ENCODE results near the gene ZDHHC6.
"Not testable (repeated sequence)": the region's sequence is repeated elsewhere in the genome, so short reads cannot be mapped to it uniquely, and the experiment has no call there.

The ZDHHC6 gene, protein sequence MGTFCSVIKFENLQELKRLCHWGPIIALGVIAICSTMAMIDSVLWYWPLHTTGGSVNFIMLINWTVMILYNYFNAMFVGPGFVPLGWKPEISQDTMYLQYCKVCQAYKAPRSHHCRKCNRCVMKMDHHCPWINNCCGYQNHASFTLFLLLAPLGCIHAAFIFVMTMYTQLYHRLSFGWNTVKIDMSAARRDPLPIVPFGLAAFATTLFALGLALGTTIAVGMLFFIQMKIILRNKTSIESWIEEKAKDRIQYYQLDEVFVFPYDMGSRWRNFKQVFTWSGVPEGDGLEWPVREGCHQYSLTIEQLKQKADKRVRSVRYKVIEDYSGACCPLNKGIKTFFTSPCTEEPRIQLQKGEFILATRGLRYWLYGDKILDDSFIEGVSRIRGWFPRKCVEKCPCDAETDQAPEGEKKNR

DNA sequence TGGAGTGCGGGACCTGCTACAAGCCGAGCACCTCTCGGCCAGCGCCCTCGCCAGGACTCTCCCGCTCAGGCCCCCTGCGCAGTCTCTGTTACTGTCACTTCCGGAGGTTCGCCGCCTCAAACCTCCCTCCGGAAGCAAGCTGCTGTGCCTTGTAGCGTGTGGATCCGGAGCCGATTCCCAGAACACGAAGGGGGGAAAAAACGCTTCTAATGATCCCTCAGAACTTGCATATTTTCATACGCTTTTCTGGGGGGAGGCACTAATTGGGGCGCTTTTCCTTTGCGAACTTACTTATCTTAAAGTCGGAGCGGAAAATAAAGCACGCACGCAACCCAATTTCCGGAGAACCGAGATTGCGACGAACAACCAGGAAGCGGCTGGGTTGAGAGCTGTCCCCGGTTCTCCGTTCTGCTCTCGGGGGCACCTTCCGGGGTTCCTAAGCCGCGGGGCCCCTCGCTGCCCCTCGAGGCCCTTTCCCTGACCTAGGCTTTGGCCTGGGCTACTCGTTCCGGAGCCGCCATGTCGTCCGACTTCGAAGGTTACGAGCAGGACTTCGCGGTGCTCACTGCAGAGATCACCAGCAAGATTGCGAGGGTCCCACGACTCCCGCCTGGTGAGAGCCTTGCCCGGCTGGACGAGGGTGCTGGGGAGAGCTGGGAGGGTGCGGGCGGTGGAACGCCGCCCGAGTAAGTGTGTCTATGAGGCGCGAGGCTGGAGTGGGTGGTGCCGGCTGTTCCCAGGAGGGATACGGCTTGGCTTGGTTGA is at the start of gene ZDHHC6, which contains the start of gene VTI1A:
ZDHHC6 (minus strand) TSS at position 60 of the 765 bp plus-strand sequence. CDS start 1,478 bp downstream, outside the sequence.
VTI1A (plus strand) TSS at position 361 of the 765 bp plus-strand sequence; CDS start at position 520, 159 bp downstream.
- peak; percentile 91 for DNase-seq (ENCODE audit: low spot score)

DNA sequence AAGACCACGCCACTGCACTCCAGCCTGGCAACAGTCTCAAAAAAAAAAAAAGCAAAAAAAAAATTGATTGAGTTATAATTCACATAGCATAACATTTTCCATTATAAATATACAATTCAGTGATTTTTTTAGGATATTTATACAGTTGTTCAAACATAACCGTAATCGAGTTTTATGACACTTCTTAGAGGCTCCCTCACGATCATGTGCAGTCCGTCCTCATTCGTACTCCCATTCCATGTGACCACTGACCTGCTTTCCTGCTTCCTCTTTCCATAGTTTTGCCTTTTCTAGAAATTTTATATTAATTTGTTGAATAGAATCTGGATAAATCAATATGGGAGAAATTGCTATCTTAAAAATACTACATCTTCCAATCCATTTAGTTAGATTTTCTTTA is 46.0 kb upstream of the ZDHHC6 start:
- no peak for DNase-seq (ENCODE audit: low spot score)

- peak; percentile 9 for DNase-seq (ENCODE audit: low spot score)
Measured at GRCh38 chr10:112491144-112491543, 44.4 kb upstream of the ZDHHC6 start.

DNA sequence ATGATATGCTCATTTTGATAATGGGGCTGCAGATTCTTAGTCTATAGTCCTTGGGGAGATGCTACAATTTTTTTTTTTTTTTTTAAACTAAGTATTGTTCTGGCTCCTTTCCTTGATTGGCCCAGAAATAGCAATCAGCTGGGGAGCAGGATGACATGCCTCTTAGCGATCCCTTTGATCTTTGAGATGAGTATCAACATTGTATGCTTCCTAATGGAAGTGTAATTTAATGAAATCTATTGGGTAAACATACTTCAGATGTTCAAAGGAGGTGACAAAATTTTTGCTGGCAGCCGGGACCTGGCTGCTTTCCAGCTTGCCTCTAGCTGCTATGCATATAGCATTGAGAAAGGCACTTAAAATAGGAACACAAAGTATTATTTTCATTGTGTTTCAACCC is 43.8 kb upstream of the ZDHHC6 start:
- no peak for DNase-seq (ENCODE audit: low spot score)

GRCh38 chr10:112487964-112488363 is 41.2 kb upstream of the ZDHHC6 start:
- no peak for DNase-seq (ENCODE audit: low spot score)

DNA sequence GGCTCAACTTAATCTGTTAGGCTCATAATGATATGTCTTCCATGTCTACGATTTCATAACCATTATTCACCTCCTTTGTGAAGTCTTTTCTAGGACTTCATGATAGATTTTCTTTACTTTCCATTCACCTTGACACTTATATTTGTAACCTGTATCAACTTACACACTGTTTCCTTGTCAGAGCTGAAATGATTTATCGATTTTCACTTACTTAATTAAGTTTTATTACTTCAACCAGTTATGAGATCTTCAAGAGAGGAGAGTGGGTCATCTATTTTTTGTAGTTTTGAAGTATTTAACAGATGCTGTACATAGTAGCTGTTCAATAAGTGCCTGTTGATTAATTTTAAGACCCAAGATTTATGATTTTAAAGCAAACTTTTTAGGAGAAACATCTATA is 37.7 kb upstream of the ZDHHC6 start:
- DNase-seq (ENCODE audit: low spot score) = no peak

DNA sequence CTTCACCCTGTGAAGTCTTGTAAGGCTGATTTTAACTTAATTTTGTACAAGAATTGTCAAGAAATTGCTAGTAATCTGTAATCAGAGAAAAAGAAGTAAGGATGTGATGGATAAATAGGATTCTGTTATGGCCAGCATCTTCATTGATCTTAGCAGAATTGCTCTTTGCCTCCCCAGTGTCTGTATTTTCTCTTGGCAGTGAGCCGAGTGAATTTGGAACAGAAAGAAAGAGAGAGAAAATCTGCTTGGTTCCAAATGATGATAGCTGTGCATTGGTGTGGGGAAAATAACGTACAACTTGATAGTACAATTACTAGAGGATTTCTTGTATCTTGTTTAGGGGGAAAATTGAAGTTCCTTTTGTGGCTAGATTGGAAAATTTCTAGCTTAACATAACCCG is 34.9 kb upstream of the ZDHHC6 start:
- no peak for DNase-seq (ENCODE audit: low spot score)

GRCh38 chr10:112475575-112476218 is 29.0 kb upstream of the ZDHHC6 start:
- DNase-seq (ENCODE audit: low spot score) = peak; percentile 31

GRCh38 chr10:112471878-112472487 is 25.3 kb upstream of the ZDHHC6 start:
- DNase-seq (ENCODE audit: low spot score) = peak; percentile 75

DNA sequence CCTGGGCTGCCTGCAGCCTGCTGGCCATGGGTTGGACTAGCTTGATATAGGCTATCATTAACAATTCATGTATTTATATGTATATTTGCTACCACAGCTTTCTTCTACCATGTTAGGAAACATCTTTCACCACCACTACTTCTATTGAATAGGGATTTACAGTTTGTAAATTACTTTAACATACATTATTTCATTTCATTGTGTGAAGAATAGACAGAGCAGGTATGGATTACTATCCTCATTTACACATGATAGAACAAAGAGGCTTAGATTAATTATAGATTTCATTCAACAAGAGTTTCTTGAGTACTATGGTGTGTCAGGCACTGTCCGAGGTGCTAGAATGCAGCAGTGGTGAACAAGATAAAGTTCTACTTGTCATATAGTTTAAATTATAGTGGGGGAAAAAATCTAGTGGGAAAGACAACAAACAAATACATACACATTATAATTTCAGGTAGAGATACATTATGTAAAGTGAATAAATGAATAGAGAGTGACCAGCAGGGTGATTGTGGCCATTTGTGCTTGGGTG is 20.9 kb upstream of the ZDHHC6 start:
- no peak for DNase-seq (ENCODE audit: low spot score)

GRCh38 chr10:112466802-112467201 is 20.1 kb upstream of the ZDHHC6 start:
- no peak for DNase-seq (ENCODE audit: low spot score)

GRCh38 chr10:112465299-112465883 is 18.7 kb upstream of the ZDHHC6 start:
- no peak for DNase-seq (ENCODE audit: low spot score)

DNA sequence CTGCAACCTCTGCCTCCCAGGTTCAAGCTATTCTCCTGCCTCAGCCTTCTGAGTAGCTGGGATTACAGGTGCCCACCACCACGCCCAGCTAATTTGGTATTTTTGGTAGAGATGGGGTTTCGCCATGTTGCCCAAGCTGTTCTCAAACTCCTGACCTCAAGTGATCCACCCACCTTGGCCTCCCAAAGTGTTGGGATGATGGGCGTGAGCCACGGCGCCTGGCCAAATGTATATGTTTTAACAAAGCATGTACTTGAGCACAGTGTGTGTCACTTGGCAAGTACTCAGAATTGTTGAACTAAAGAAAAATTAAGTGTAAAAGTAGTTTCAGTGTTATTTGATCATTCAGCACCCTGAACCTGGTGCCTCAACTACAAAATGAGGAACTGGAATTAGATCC is 17.4 kb upstream of the ZDHHC6 start:
- DNase-seq (ENCODE audit: low spot score) = not testable (repeated sequence)

- peak; percentile 56 for DNase-seq (ENCODE audit: low spot score)
Measured at GRCh38 chr10:112461029-112461887, 14.5 kb upstream of the ZDHHC6 start.

DNA sequence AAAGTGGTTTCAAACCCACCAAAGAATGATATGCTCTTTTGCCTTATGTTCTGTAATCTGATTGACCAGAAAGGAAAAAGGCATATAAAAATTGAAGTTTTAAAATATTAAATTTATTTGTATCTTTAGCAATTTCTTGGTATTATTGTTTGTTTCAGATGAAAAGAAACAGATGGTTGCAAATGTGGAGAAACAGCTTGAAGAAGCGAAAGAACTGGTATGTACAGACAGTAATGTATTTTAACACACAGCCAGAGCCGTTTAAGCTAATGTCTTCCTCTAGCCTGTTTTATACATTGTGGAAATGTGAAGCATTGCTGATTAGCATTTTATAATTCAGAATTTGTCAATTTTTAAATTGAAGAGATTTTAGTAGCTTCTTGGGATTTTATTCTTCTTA is 13.7 kb upstream of the ZDHHC6 start:
- DNase-seq (ENCODE audit: low spot score) = no peak

GRCh38 chr10:112456533-112456932 is 9.8 kb upstream of the ZDHHC6 start:
- no peak for DNase-seq (ENCODE audit: low spot score)

- no peak for DNase-seq (ENCODE audit: low spot score)
Measured at GRCh38 chr10:112454910-112455779, 8.4 kb upstream of the ZDHHC6 start.

DNA sequence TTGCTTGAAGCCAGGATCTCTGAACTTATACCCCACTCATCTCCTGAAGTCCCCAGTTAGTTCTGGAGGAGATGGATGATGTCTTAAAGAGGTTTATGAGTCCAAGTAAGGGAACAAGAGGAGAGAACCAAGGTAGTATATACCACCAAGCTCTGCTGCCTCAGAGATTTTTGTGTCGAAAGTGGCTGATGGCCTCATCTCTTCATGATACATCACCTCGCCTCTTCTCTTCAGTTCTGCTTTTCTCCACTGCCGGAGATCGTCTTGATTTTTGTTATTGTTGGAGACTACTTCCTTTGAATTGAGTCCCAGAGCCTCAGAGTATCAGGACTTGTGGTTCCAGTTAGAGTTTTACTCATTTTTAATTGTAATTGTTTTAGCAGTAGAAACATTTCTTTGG is 2.2 kb upstream of the ZDHHC6 start:
- no peak for DNase-seq (ENCODE audit: low spot score)

GRCh38 chr10:112447620-112447928 is 860 bp upstream of the ZDHHC6 start:
- DNase-seq (ENCODE audit: low spot score) = no peak

All from GM03348 (cell line).